ENCODE measurements around the gene WDR54. TPM values are rescaled to one million over a fixed set of nuclear protein-coding genes. Genes with fewer than 3 reads are reported as not detected.

Gene WDR54
- total RNA-seq, 1 experiment from 2014 or later = 53.0 TPM

GRCh38 chr2:74423231-74424095 lies 1.9 kb downstream of the WDR54 start:
- no peak overlapping the region for H3K27ac ChIP-seq
- no peak overlapping the region for H3K4me2 ChIP-seq
- DNase-seq = no peak
- H3F3A ChIP-seq (ENCODE audit: insufficient read depth, low read depth) = peaks cover 41% of the 10 kb centered on the region; the same call in 1 of the 2 replicates
- TF ChIP-seq CTCF (conservative IDR thresholded peaks at IDR 0.05) = no peak
- no peak for TF ChIP-seq EZH2 (IDR thresholded peaks at IDR 0.05; ENCODE audit: low read depth)
- no peaks in the 10 kb centered on the region for H3K79me2 ChIP-seq (ENCODE audit: low read depth)
- no peak overlapping the region for H3K4me3 ChIP-seq
- CTCF ChIA-PET = no interaction called here
- H3K9me3 ChIP-seq (ENCODE audit: insufficient read depth, low read depth) = no peaks in the 10 kb centered on the region
- POLR2A ChIA-PET (ENCODE audit: unreplicated experiment) = no interaction called here
- no peaks in the 10 kb centered on the region for H3K27me3 ChIP-seq (ENCODE audit: insufficient read depth, low read depth)
- peaks cover 9% of the 10 kb centered on the region for H3K4me1 ChIP-seq (replicated peaks; ENCODE audit: insufficient read depth)
- peaks cover 8% of the 10 kb centered on the region; the same call in 1 of the 2 replicates for H3K36me3 ChIP-seq (ENCODE audit: low read depth)
- intact Hi-C loops (cut with micrococcal nuclease; ENCODE audit: unreplicated experiment) = no loop called here
- no TSS peak for BruUV-seq (replicated peaks)
- no peaks in the 10 kb centered on the region for H3K9me2 ChIP-seq (ENCODE audit: insufficient read depth)
- H4K20me1 ChIP-seq (ENCODE audit: insufficient read depth) = 0 out of 2 replicates have a peak, but pooled peaks cover under 1% of the 10 kb centered on the region
- H2AFZ ChIP-seq = no peak overlapping the region

- Histone ChIP-seq H3K4me1 (replicated peaks; ENCODE audit: insufficient read depth) (peaks cover 9% of the 10 kb centered on the region), H3K27me3 (ENCODE audit: insufficient read depth, low read depth) (no peaks in the 10 kb centered on the region), H3K4me3 (no peak overlapping the region), H3K4me2 (no peak overlapping the region), H2AFZ (no peak overlapping the region), H3K36me3 (ENCODE audit: low read depth) (peaks cover 13% of the 10 kb centered on the region; the same call in 1 of the 2 replicates), H3K27ac (no peak overlapping the region), H3K9me3 (ENCODE audit: insufficient read depth, low read depth) (no peaks in the 10 kb centered on the region), H3F3A (ENCODE audit: insufficient read depth, low read depth) (peaks cover 41% of the 10 kb centered on the region; the same call in 1 of the 2 replicates), H3K9me2 (ENCODE audit: insufficient read depth) (no peaks in the 10 kb centered on the region), H4K20me1 (ENCODE audit: insufficient read depth) (0 out of 2 replicates have a peak, but pooled peaks cover 4% of the 10 kb centered on the region), H3K79me2 (ENCODE audit: low read depth) (no peaks in the 10 kb centered on the region)
- TF ChIP-seq CTCF (conservative IDR thresholded peaks at IDR 0.05) = no peak
- TF ChIP-seq EZH2 (IDR thresholded peaks at IDR 0.05; ENCODE audit: low read depth) = no peak
- intact Hi-C loops (cut with micrococcal nuclease; ENCODE audit: unreplicated experiment) = no loop called here
- BruUV-seq (replicated peaks) = no TSS peak
- no peak for DNase-seq
- POLR2A ChIA-PET (ENCODE audit: unreplicated experiment) = no interaction called here
- CTCF ChIA-PET = no interaction called here
Measured at GRCh38 chr2:74424139-74424992, 2.8 kb downstream of the WDR54 start.

- intact Hi-C loops (cut with micrococcal nuclease; ENCODE audit: unreplicated experiment) = no loop called here
- Histone ChIP-seq H3K79me2 (ENCODE audit: low read depth) (no peaks in the 10 kb centered on the region), H3K27ac (no peak overlapping the region), H3K4me3 (no peak overlapping the region), H3K9me3 (ENCODE audit: insufficient read depth, low read depth) (no peaks in the 10 kb centered on the region), H3K36me3 (ENCODE audit: low read depth) (peaks cover 19% of the 10 kb centered on the region; the same call in 1 of the 2 replicates), H3K27me3 (ENCODE audit: insufficient read depth, low read depth) (no peaks in the 10 kb centered on the region), H4K20me1 (ENCODE audit: insufficient read depth) (0 out of 2 replicates have a peak, but pooled peaks cover 4% of the 10 kb centered on the region), H3K4me1 (replicated peaks; ENCODE audit: insufficient read depth) (peaks cover 9% of the 10 kb centered on the region), H3F3A (ENCODE audit: insufficient read depth, low read depth) (peaks cover 41% of the 10 kb centered on the region; the same call in 1 of the 2 replicates), H3K4me2 (no peak overlapping the region), H3K9me2 (ENCODE audit: insufficient read depth) (no peaks in the 10 kb centered on the region), H2AFZ (no peak overlapping the region)
- DNase-seq = no peak
- TF ChIP-seq CTCF (conservative IDR thresholded peaks at IDR 0.05) (no peak), EZH2 (IDR thresholded peaks at IDR 0.05; ENCODE audit: low read depth) (no peak)
- BruUV-seq (replicated peaks) = TSS peak; percentile 4
- POLR2A ChIA-PET (ENCODE audit: unreplicated experiment) = no interaction called here
- CTCF ChIA-PET = no interaction called here
Measured at GRCh38 chr2:74424995-74425406, 3.5 kb downstream of the WDR54 start.

Measured in PC-9 (cell line).